Measurements from ENCODE around the gene HSPA6. TPM values are rescaled to one million over a fixed set of nuclear protein-coding genes. Genes with fewer than 3 reads are reported as not detected.
"Not testable (repeated sequence)": the region's sequence is repeated elsewhere in the genome, so short reads cannot be mapped to it uniquely, and the experiment has no call there.

HSPA6 gene
- total RNA-seq, 1 donor from 2014 or later = 1.6 TPM

GRCh38 chr1:161557506-161558450 is 33.4 kb downstream of the HSPA6 start:
- intact Hi-C loops (cut with micrococcal nuclease) = not testable (repeated sequence)

GRCh38 chr1:161560960-161561715 is 36.8 kb downstream of the HSPA6 start:
- intact Hi-C loops (cut with micrococcal nuclease) = loop anchor here (2.0 kb wide), 1 partner anchor 74 kb away; no protein-coding TSS in a partner anchor

- intact Hi-C loops (cut with micrococcal nuclease) = not testable (repeated sequence)
Measured at GRCh38 chr1:161562441-161562840, 38.1 kb downstream of the HSPA6 start.

- intact Hi-C loops (cut with micrococcal nuclease) = not testable (repeated sequence)
Measured at GRCh38 chr1:161563522-161563921, 39.2 kb downstream of the HSPA6 start.

GRCh38 chr1:161566602-161566960 is 42.2 kb downstream of the HSPA6 start:
- intact Hi-C loops (cut with micrococcal nuclease) = loop anchor here (1.0 to 5.0 kb wide), 2 partner anchors 34 to 175 kb away; no protein-coding TSS in a partner anchor

GRCh38 chr1:161571703-161572102 is 47.4 kb downstream of the HSPA6 start:
- intact Hi-C loops (cut with micrococcal nuclease) = loop anchor here (5.0 kb wide), 1 partner anchor 76 kb away; no protein-coding TSS in a partner anchor

Other genes starting within 250 kb of the HSPA6 start
- 6.1 and 7.0 TPM in 2 replicates for gene MPZ, start 214.6 kb upstream of the HSPA6 start, total RNA-seq
- gene SDHC, start 210.2 kb upstream of the HSPA6 start, total RNA-seq = 171 TPM in 2 replicates
- not detected in 2 replicates for gene CFAP126, start 156.7 kb upstream of the HSPA6 start, total RNA-seq
- gene FCGR2A, start 19.1 kb upstream of the HSPA6 start, total RNA-seq = not detected in 2 replicates
- not detected in 2 replicates for gene FCGR3A, start 25.3 kb downstream of the HSPA6 start, total RNA-seq
- gene FCGR3B, start 106.6 kb downstream of the HSPA6 start, total RNA-seq = not detected in 2 replicates
- 0.24 TPM in 1 of 2 replicates, not detected in the other for gene FCGR2B, start 138.6 kb downstream of the HSPA6 start, total RNA-seq
- gene FCRLA, start 182.7 kb downstream of the HSPA6 start, total RNA-seq = not detected in 2 replicates
- gene FCRLB, start 197.0 kb downstream of the HSPA6 start, total RNA-seq = 0.17 and 0.20 TPM in 2 replicates
- 25.9 and 26.6 TPM in 2 replicates for gene DUSP12, start 225.2 kb downstream of the HSPA6 start, total RNA-seq
- gene ATF6, start 241.8 kb downstream of the HSPA6 start, total RNA-seq = 21.2 and 24.5 TPM in 2 replicates